ENCODE measurements around the gene KDM6A.

DNA sequence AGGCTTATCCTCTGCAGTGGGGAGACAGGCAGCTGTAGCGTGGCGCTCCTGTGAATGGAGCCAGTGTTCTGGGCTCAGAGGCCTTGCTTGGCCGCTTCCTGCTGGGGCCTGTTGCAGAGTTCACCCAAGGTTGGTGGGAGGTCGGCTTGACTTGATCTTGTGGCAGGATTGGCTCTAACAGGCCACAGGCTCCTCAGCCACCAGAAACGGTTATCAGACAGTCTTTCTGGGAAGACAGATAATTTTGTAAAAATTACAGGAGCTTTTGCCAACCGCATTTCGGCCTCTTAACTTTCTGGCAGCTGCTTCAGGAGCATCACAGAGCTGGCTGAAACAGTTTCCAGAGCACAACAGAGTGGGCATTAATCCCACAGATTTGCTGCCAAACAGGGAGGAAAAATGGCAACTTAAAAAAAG, 261.3 kb downstream of the KDM6A start:
- TF ChIP-seq POLR2A (IDR thresholded peaks at IDR 0.05), result no peak
- TF ChIP-seq, protein P1, sequence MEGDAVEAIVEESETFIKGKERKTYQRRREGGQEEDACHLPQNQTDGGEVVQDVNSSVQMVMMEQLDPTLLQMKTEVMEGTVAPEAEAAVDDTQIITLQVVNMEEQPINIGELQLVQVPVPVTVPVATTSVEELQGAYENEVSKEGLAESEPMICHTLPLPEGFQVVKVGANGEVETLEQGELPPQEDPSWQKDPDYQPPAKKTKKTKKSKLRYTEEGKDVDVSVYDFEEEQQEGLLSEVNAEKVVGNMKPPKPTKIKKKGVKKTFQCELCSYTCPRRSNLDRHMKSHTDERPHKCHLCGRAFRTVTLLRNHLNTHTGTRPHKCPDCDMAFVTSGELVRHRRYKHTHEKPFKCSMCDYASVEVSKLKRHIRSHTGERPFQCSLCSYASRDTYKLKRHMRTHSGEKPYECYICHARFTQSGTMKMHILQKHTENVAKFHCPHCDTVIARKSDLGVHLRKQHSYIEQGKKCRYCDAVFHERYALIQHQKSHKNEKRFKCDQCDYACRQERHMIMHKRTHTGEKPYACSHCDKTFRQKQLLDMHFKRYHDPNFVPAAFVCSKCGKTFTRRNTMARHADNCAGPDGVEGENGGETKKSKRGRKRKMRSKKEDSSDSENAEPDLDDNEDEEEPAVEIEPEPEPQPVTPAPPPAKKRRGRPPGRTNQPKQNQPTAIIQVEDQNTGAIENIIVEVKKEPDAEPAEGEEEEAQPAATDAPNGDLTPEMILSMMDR (IDR thresholded peaks at IDR 0.05), result no peak

Data from body of pancreas (tissue), 4 donors.